Neuronal stem cell (in vitro differentiated cells): ENCODE measurements around the gene PTCH1.

ENCODE experiments used
- DNase-seq: peaks from one replicate; pipeline ENCODE4 v3.0.0-alpha.2; 2013; ENCODE audit warnings: low spot score
- H2AFZ ChIP-seq: one replicate; pipeline ENCODE4 v1.6.1; 2013; ENCODE audit warnings: mild to moderate bottlenecking, low read length, inconsistent platforms
- H2AK5ac ChIP-seq: 2 replicates; pipeline ENCODE4 v1.6.1; 2013; ENCODE audit warnings: low read depth, mild to moderate bottlenecking, inconsistent platforms, low read length, moderate library complexity, mixed read lengths
- H2BK120ac ChIP-seq: 2 replicates; pipeline ENCODE4 v1.6.1; 2013; ENCODE audit warnings: low read depth, mild to moderate bottlenecking, inconsistent platforms, low read length, moderate library complexity, mixed read lengths
- H2BK12ac ChIP-seq: one replicate; pipeline ENCODE4 v1.6.1; 2013; ENCODE audit warnings: low read length, inconsistent platforms
- H2BK15ac ChIP-seq: 2 replicates; pipeline ENCODE4 v1.6.1; 2013; ENCODE audit warnings: mild to moderate bottlenecking, low read length, inconsistent platforms, mixed read lengths
- H2BK5ac ChIP-seq: one replicate; pipeline ENCODE4 v1.6.1; 2013; ENCODE audit warnings: inconsistent platforms, mild to moderate bottlenecking, low read length, moderate library complexity
- H3K14ac ChIP-seq: one replicate; pipeline ENCODE4 v1.6.1; 2013; ENCODE audit warnings: low read length, inconsistent platforms
- H3K18ac ChIP-seq: 2 replicates; pipeline ENCODE4 v1.6.1; 2013; ENCODE audit warnings: low read length, inconsistent platforms
- H3K23ac ChIP-seq: 2 replicates; pipeline ENCODE4 v1.6.1; 2013; ENCODE audit warnings: low read depth, mild to moderate bottlenecking, mixed read lengths, low read length, inconsistent platforms; ENCODE audit not compliant: poor library complexity
- H3K27ac ChIP-seq: replicated peaks from 3 replicates; pipeline ENCODE4 v1.5.1; 2013; ENCODE audit warnings: low read length, inconsistent platforms
- H3K27me3 ChIP-seq, 3 experiments: 2 replicates each; pipeline ENCODE4 v1.6.1; 2013; ENCODE audit warnings: low read length in 3 of 3, mild to moderate bottlenecking in 2 of 3, inconsistent platforms in 1 of 3, low read depth in 1 of 3, mixed read lengths in 1 of 3, moderate library complexity in 1 of 3; ENCODE audit not compliant: control insufficient read depth in 3 of 3, insufficient read depth in 3 of 3
- H3K36me3 ChIP-seq, 2 donors: replicated peaks in 1 of 2; 2 replicates each; pipeline ENCODE4 v1.6.1; 2013; ENCODE audit warnings: low read length in 2 of 2; ENCODE audit not compliant: control insufficient read depth in 2 of 2, insufficient read depth in 2 of 2
- H3K4ac ChIP-seq: 2 replicates; pipeline ENCODE4 v1.6.1; 2013; ENCODE audit warnings: inconsistent platforms, mild to moderate bottlenecking, low read length, moderate library complexity
- H3K4me1 ChIP-seq, 2 donors: 1 replicate in 1 of 2; 2 replicates in 1 of 2; pipeline ENCODE4 v1.6.1; 2013; ENCODE audit warnings: low read length in 2 of 2, low read depth in 1 of 2; ENCODE audit not compliant: control insufficient read depth in 2 of 2, insufficient read depth in 1 of 2
- H3K4me2 ChIP-seq: one replicate; pipeline ENCODE4 v1.6.1; 2013; ENCODE audit warnings: mild to moderate bottlenecking, low read length, inconsistent platforms; ENCODE audit not compliant: insufficient read depth, poor library complexity, severe bottlenecking
- H3K4me3 ChIP-seq, 2 donors: 2 replicates each; pipeline ENCODE4 v1.5.1; 2013; ENCODE audit warnings: low read length in 2 of 2, mild to moderate bottlenecking in 2 of 2, inconsistent platforms in 1 of 2, moderate library complexity in 1 of 2
- H3K79me1 ChIP-seq: one replicate; pipeline ENCODE4 v1.6.1; 2013; ENCODE audit warnings: low read depth, mild to moderate bottlenecking, inconsistent platforms, low read length, moderate library complexity
- H3K9ac ChIP-seq: one replicate; pipeline ENCODE4 v1.6.1; 2013; ENCODE audit warnings: mild to moderate bottlenecking, low read depth, low read length, inconsistent platforms; ENCODE audit not compliant: poor library complexity
- H3K9me3 ChIP-seq, 2 donors: replicated peaks in 1 of 2; 2 replicates each; pipeline versions ENCODE3 to v1.6.1; 2013; ENCODE audit warnings: low read length in 2 of 2, mild to moderate bottlenecking in 2 of 2, inconsistent platforms in 1 of 2, low read depth in 1 of 2, mixed read lengths in 1 of 2, moderate library complexity in 1 of 2; ENCODE audit not compliant: control insufficient read depth in 2 of 2, insufficient read depth in 1 of 2
- H4K8ac ChIP-seq: one replicate; pipeline ENCODE4 v1.6.1; 2013; ENCODE audit warnings: low read depth, mild to moderate bottlenecking, inconsistent platforms, low read length, moderate library complexity
- H4K91ac ChIP-seq: one replicate; pipeline ENCODE4 v1.6.1; 2013; ENCODE audit warnings: low read length, low read depth, mild to moderate bottlenecking, inconsistent platforms; ENCODE audit not compliant: poor library complexity
- WGBS, 2 donors: extraction: QIAGEN DNeasy Blood & Tissue Kit; methylation state at CpG; one replicate each; pipeline ENCODE4 v1.1.7; 2013; ENCODE audit warnings: missing lambda C conversion rate in 2 of 2, mixed read lengths in 1 of 2; ENCODE audit not compliant: insufficient read length in 2 of 2, insufficient replicate concordance in 1 of 2; ENCODE audit errors: extremely low coverage in 2 of 2; 5-methylcytosine and 5-hydroxymethylcytosine counted together

PTCH1 gene

DNA sequence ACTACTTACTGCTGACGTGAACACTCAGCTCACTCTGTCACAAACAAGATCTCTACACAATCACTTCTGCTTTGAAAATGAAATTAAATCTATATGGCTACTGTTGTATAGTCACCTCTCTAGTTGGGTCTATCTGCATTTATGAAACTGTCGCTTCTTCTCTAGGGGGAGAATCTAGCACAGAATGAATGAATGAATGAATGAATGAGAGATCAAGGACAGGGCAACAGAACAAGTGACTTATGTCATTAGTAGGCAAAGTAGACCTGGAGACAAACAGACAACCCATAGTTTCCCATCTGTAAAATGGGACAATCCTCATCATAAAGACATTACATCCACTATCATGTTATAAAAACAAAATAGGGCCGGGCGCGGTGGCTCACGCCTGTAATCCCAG is 13.4 kb downstream of the PTCH1 start:
- no CpG with 5 or more reads among the region's 6 CpGs for WGBS, 2 donors
- no peak overlapping the region for H4K91ac ChIP-seq
- H2BK15ac ChIP-seq, result no peak overlapping the region
- no peak overlapping the region for H3K27ac ChIP-seq
- H3K4ac ChIP-seq, result no peak overlapping the region
- H3K4me3 ChIP-seq, result no peak overlapping the region
- no peaks in the 10 kb centered on the region for H3K27me3 ChIP-seq
- no peak overlapping the region for H2BK12ac ChIP-seq
- no peak overlapping the region for H2AK5ac ChIP-seq
- H3K18ac ChIP-seq, result no peak overlapping the region
- H4K8ac ChIP-seq, result no peak overlapping the region
- peaks cover 3% of the 10 kb centered on the region for H3K79me1 ChIP-seq
- peaks cover 0 to 2% of the 10 kb centered on the region in 2 donors for H3K9me3 ChIP-seq
- no peak for DNase-seq
- H3K14ac ChIP-seq, result no peak overlapping the region
- peaks cover 3 to 90% of the 10 kb centered on the region in 2 donors for H3K36me3 ChIP-seq
- no peak overlapping the region for H2BK120ac ChIP-seq
- no peak overlapping the region for H3K4me2 ChIP-seq
- no peak overlapping the region for H2BK5ac ChIP-seq
- H3K4me1 ChIP-seq, result peaks cover 22 to 48% of the 10 kb centered on the region in 2 donors
- H3K9ac ChIP-seq, result no peak overlapping the region
- H2AFZ ChIP-seq, result no peak overlapping the region
- H3K23ac ChIP-seq, result no peak overlapping the region

DNA sequence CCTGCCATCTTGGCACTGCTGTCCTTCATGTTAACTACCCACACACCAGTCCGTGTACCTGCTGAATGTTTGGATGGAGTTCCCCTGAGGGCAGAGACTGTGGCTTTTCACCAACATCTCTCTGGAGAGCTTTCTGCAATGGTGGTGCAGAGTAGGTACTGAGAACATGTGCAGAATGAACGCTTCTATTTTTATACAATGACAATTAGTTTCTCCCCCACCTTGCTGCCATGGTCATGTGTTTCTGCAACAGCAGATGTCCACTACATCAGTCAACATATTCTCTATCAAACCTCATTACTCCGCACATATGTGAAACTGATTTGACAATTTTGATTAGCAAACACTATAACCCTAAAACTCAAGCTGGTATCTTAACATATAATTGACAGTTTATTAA is 14.5 kb downstream of the PTCH1 start:
- no peak overlapping the region for H2BK15ac ChIP-seq
- H3K4me1 ChIP-seq, result peaks cover 31 to 59% of the 10 kb centered on the region in 2 donors
- no peak overlapping the region for H4K8ac ChIP-seq
- no peak overlapping the region for H2AK5ac ChIP-seq
- no peak overlapping the region for H3K14ac ChIP-seq
- no peaks in the 10 kb centered on the region for H3K27me3 ChIP-seq
- H3K9ac ChIP-seq, result peak overlapping the region; percentile 17
- H3K23ac ChIP-seq, result peak overlapping the region; percentile 8
- H3K79me1 ChIP-seq, result peaks cover 3% of the 10 kb centered on the region
- no peak for DNase-seq
- no peak overlapping the region for H2BK120ac ChIP-seq
- no peak overlapping the region for H3K4ac ChIP-seq
- peaks cover 3 to 93% of the 10 kb centered on the region in 2 donors for H3K36me3 ChIP-seq
- H2AFZ ChIP-seq, result no peak overlapping the region
- H3K18ac ChIP-seq, result no peak overlapping the region
- H2BK12ac ChIP-seq, result no peak overlapping the region
- peaks cover 0 to 2% of the 10 kb centered on the region in 2 donors for H3K9me3 ChIP-seq
- H2BK5ac ChIP-seq, result no peak overlapping the region
- H3K27ac ChIP-seq, result no peak overlapping the region
- no peak overlapping the region for H3K4me3 ChIP-seq
- H4K91ac ChIP-seq, result no peak overlapping the region
- no peak overlapping the region for H3K4me2 ChIP-seq
- WGBS, 2 donors, result no CpG with 5 or more reads among the region's 3 CpGs

DNA sequence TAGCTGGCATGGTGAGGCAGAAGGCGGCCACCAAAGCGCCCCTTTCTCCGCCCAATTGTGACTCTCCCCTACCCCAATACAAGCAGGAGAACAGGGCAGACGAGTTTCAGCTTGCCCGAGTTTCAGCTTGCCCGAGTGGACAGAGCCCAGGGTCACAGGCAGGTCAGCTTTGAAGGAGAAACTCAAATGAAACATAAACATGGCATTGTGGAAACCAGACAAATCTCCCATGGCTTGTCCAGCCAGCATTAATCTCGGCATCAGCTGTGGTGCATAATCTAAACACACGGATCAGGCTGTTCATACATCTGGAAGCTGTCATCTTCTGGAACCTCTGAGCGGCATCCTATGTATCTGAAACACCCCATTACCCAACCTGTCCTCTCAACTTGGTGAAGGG is 16.9 kb downstream of the PTCH1 start:
- Histone ChIP-seq H3K18ac (no peak overlapping the region), H2BK120ac (no peak overlapping the region), H4K91ac (no peak overlapping the region), H3K9ac (no peak overlapping the region), H2BK15ac (no peak overlapping the region), H3K27me3 (no peaks in the 10 kb centered on the region), H3K4me3 (no peak overlapping the region), H3K27ac (no peak overlapping the region), H3K14ac (no peak overlapping the region), H2AFZ (no peak overlapping the region), H3K4me2 (no peak overlapping the region), H2BK12ac (no peak overlapping the region), H2BK5ac (no peak overlapping the region), H2AK5ac (no peak overlapping the region), H3K9me3 (peaks cover 0 to 2% of the 10 kb centered on the region in 2 donors), H3K23ac (no peak overlapping the region), H3K4ac (no peak overlapping the region), H3K4me1 (peaks cover 37 to 73% of the 10 kb centered on the region in 2 donors), H3K79me1 (peaks cover 3% of the 10 kb centered on the region), H4K8ac (no peak overlapping the region), H3K36me3 (peaks cover 3 to 75% of the 10 kb centered on the region in 2 donors)
- no peak for DNase-seq
- WGBS, 2 donors, result no CpG with 5 or more reads among the region's 9 CpGs

DNA sequence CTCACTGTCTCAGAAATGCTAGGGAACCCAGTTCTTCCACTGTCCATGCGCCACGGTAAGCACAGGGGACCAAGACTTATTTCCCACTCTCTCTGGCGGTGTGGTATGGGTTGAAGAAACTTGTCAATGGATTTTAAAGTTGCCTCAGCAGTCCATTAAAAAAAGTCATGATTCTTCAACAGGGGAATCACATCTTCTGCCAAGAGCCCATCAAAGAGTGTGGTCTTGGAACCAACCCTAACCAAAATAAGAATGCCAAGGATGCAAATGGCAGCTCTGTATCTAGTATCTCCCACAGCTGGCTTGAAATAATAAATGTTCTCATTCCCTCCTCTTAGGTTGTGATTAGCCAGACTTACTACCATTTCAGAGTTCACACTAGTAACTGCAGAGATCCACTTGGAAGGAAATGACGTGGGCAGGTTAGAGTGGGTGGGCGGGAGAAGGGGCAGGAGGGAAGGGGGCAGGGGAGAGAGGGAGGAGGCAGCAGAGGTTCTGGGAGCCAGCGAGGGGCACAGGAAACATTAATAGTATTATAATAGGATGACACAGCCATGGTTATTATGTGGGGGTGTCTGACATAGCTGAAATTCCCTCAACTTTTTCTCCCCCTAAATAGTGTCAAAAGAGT is 17.6 kb downstream of the PTCH1 start:
- no peak for DNase-seq
- Histone ChIP-seq H3K4me3 (no peak overlapping the region), H3K18ac (no peak overlapping the region), H3K4me2 (no peak overlapping the region), H3K4me1 (peaks cover 39 to 73% of the 10 kb centered on the region in 2 donors), H3K79me1 (peaks cover 3% of the 10 kb centered on the region), H3K9me3 (peaks cover 0 to 2% of the 10 kb centered on the region in 2 donors), H2BK120ac (no peak overlapping the region), H2AK5ac (no peak overlapping the region), H3K23ac (no peak overlapping the region), H4K8ac (no peak overlapping the region), H3K36me3 (peaks cover 3 to 74% of the 10 kb centered on the region in 2 donors), H3K9ac (no peak overlapping the region), H2AFZ (no peak overlapping the region), H3K27me3 (no peaks in the 10 kb centered on the region), H3K27ac (no peak overlapping the region), H2BK12ac (no peak overlapping the region), H3K4ac (no peak overlapping the region), H2BK15ac (no peak overlapping the region), H3K14ac (no peak overlapping the region), H4K91ac (no peak overlapping the region), H2BK5ac (no peak overlapping the region)
- WGBS, 2 donors, result no CpG with 5 or more reads among the region's 6 CpGs
